ENCODE data around the gene NUPR1. TPM values are rescaled to one million over a fixed set of nuclear protein-coding genes. Genes with fewer than 3 reads are reported as not detected.
"Not testable (repeated sequence)": the region's sequence is repeated elsewhere in the genome, so short reads cannot be mapped to it uniquely, and the experiment has no call there.

Gene NUPR1
- total RNA-seq, 1 experiment from 2014 or later: not detected

GRCh38 chr16:28544998-28545397 is 6.2 kb upstream of the NUPR1 start:
- H3K36me3 ChIP-seq (replicated peaks; ENCODE audit: control insufficient read depth, insufficient read depth, low read length): no peaks in the 10 kb centered on the region
- no peaks in the 10 kb centered on the region for H3K27me3 ChIP-seq (ENCODE audit: control insufficient read depth, insufficient read depth, low read length)

GRCh38 chr16:28543072-28543471 is 4.3 kb upstream of the NUPR1 start:
- Histone ChIP-seq H3K27me3 (ENCODE audit: control insufficient read depth, insufficient read depth, low read length) (no peaks in the 10 kb centered on the region), H3K36me3 (replicated peaks; ENCODE audit: control insufficient read depth, insufficient read depth, low read length) (no peaks in the 10 kb centered on the region), H3K4me3 (ENCODE audit: insufficient read depth, low read depth, low read length) (no peak overlapping the region)
- DNase-seq: no peak

More at GRCh38 chr16:28544998-28545397, 6.2 kb upstream of the NUPR1 start:
- DNase-seq: no peak
- no peak overlapping the region for H3K4me3 ChIP-seq (ENCODE audit: insufficient read depth, low read depth, low read length)

GRCh38 chr16:28542646-28543045 is 3.9 kb upstream of the NUPR1 start:
- Histone ChIP-seq H3K36me3 (replicated peaks; ENCODE audit: control insufficient read depth, insufficient read depth, low read length) (no peaks in the 10 kb centered on the region), H3K4me3 (ENCODE audit: insufficient read depth, low read depth, low read length) (no peak overlapping the region), H3K27me3 (ENCODE audit: control insufficient read depth, insufficient read depth, low read length) (no peaks in the 10 kb centered on the region)
- DNase-seq: no peak

GRCh38 chr16:28540346-28540745 is 1.6 kb upstream of the NUPR1 start:
- H3K4me3 ChIP-seq (ENCODE audit: insufficient read depth, low read depth, low read length): no peak overlapping the region
- DNase-seq: no peak
- H3K27me3 ChIP-seq (ENCODE audit: control insufficient read depth, insufficient read depth, low read length): no peaks in the 10 kb centered on the region
- H3K36me3 ChIP-seq (replicated peaks; ENCODE audit: control insufficient read depth, insufficient read depth, low read length): no peaks in the 10 kb centered on the region

GRCh38 chr16:28537964-28538732 is 626 bp downstream of the NUPR1 start:
- Histone ChIP-seq H3K36me3 (replicated peaks; ENCODE audit: control insufficient read depth, insufficient read depth, low read length) (no peaks in the 10 kb centered on the region), H3K4me3 (ENCODE audit: insufficient read depth, low read depth, low read length) (no peak overlapping the region), H3K27me3 (ENCODE audit: control insufficient read depth, insufficient read depth, low read length) (no peaks in the 10 kb centered on the region)
- no peak for DNase-seq

- no peak for DNase-seq
- H3K4me3 ChIP-seq (ENCODE audit: insufficient read depth, low read depth, low read length): no peak overlapping the region
- no peaks in the 10 kb centered on the region for H3K36me3 ChIP-seq (replicated peaks; ENCODE audit: control insufficient read depth, insufficient read depth, low read length)
- no peaks in the 10 kb centered on the region for H3K27me3 ChIP-seq (ENCODE audit: control insufficient read depth, insufficient read depth, low read length)
Observed at GRCh38 chr16:28537076-28537475, 1.7 kb downstream of the NUPR1 start.

GRCh38 chr16:28534542-28535373 is 4.0 kb downstream of the NUPR1 start:
- H3K27me3 ChIP-seq (ENCODE audit: control insufficient read depth, insufficient read depth, low read length): no peaks in the 10 kb centered on the region
- no peaks in the 10 kb centered on the region for H3K36me3 ChIP-seq (replicated peaks; ENCODE audit: control insufficient read depth, insufficient read depth, low read length)
- no peak for DNase-seq
- H3K4me3 ChIP-seq (ENCODE audit: insufficient read depth, low read depth, low read length): no peak overlapping the region

GRCh38 chr16:28532940-28533647 is 5.7 kb downstream of the NUPR1 start:
- DNase-seq: no peak
- H3K36me3 ChIP-seq (replicated peaks; ENCODE audit: control insufficient read depth, insufficient read depth, low read length): no peaks in the 10 kb centered on the region
- H3K4me3 ChIP-seq (ENCODE audit: insufficient read depth, low read depth, low read length): no peak overlapping the region
- no peaks in the 10 kb centered on the region for H3K27me3 ChIP-seq (ENCODE audit: control insufficient read depth, insufficient read depth, low read length)

GRCh38 chr16:28531777-28532744 is 6.7 kb downstream of the NUPR1 start:
- Histone ChIP-seq H3K4me3 (ENCODE audit: insufficient read depth, low read depth, low read length) (no peak overlapping the region), H3K27me3 (ENCODE audit: control insufficient read depth, insufficient read depth, low read length) (no peaks in the 10 kb centered on the region), H3K36me3 (replicated peaks; ENCODE audit: control insufficient read depth, insufficient read depth, low read length) (no peaks in the 10 kb centered on the region)
- DNase-seq: peak; percentile 77

GRCh38 chr16:28529124-28529523 is 9.7 kb downstream of the NUPR1 start:
- no peak for DNase-seq
- Histone ChIP-seq H3K4me3 (ENCODE audit: insufficient read depth, low read depth, low read length) (no peak overlapping the region), H3K36me3 (replicated peaks; ENCODE audit: control insufficient read depth, insufficient read depth, low read length) (no peaks in the 10 kb centered on the region), H3K27me3 (ENCODE audit: control insufficient read depth, insufficient read depth, low read length) (no peaks in the 10 kb centered on the region)

GRCh38 chr16:28528463-28528867 is 10.3 kb downstream of the NUPR1 start:
- H3K4me3 ChIP-seq (ENCODE audit: insufficient read depth, low read depth, low read length): no peak overlapping the region
- H3K36me3 ChIP-seq (replicated peaks; ENCODE audit: control insufficient read depth, insufficient read depth, low read length): no peaks in the 10 kb centered on the region
- DNase-seq: no peak
- no peaks in the 10 kb centered on the region for H3K27me3 ChIP-seq (ENCODE audit: control insufficient read depth, insufficient read depth, low read length)

- H3K4me3 ChIP-seq (ENCODE audit: insufficient read depth, low read depth, low read length): no peak overlapping the region
- no peaks in the 10 kb centered on the region for H3K36me3 ChIP-seq (replicated peaks; ENCODE audit: control insufficient read depth, insufficient read depth, low read length)
- H3K27me3 ChIP-seq (ENCODE audit: control insufficient read depth, insufficient read depth, low read length): no peaks in the 10 kb centered on the region
- no peak for DNase-seq
Observed at GRCh38 chr16:28527985-28528384, 10.8 kb downstream of the NUPR1 start.

GRCh38 chr16:28527100-28527785 is 11.5 kb downstream of the NUPR1 start:
- H3K4me3 ChIP-seq (ENCODE audit: insufficient read depth, low read depth, low read length); DNase-seq; H3K36me3 ChIP-seq (replicated peaks; ENCODE audit: control insufficient read depth, insufficient read depth, low read length); H3K27me3 ChIP-seq (ENCODE audit: control insufficient read depth, insufficient read depth, low read length): not testable (repeated sequence)

Data from H7 (cell line).